HS-5 (cell line): ENCODE measurements around the gene ARHGEF4.

Experiments used
- DNase-seq: peaks from one replicate; pipeline ENCODE4 v3.0.0-alpha.2; 2012; ENCODE audit warnings: low read depth

The ARHGEF4 gene

GRCh38 chr2:130850788-130851623 is 14.3 kb downstream of the ARHGEF4 start:
- DNase-seq = no peak

GRCh38 chr2:130851624-130852382 is 15.1 kb downstream of the ARHGEF4 start:
- no peak for DNase-seq

- DNase-seq = no peak
Observed at GRCh38 chr2:130852521-130853115, 15.9 kb downstream of the ARHGEF4 start.

GRCh38 chr2:130853391-130853790 is 16.7 kb downstream of the ARHGEF4 start:
- no peak for DNase-seq

GRCh38 chr2:130854301-130854700 is 17.6 kb downstream of the ARHGEF4 start:
- no peak for DNase-seq

- peak; percentile 84 for DNase-seq
Observed at GRCh38 chr2:130864830-130865800, 28.4 kb downstream of the ARHGEF4 start.

- DNase-seq = no peak
Observed at GRCh38 chr2:130869441-130870160, 32.9 kb downstream of the ARHGEF4 start.

GRCh38 chr2:130870161-130870485 is 33.4 kb downstream of the ARHGEF4 start:
- no peak for DNase-seq

- DNase-seq = no peak
Observed at GRCh38 chr2:130870779-130871178, 34.1 kb downstream of the ARHGEF4 start.

- DNase-seq = no peak
Observed at GRCh38 chr2:130871843-130872740, 35.4 kb downstream of the ARHGEF4 start.

GRCh38 chr2:130872741-130873125 is 36.0 kb downstream of the ARHGEF4 start:
- no peak for DNase-seq

GRCh38 chr2:130873700-130874346 is 37.1 kb downstream of the ARHGEF4 start:
- DNase-seq = peak; percentile 14

- no peak for DNase-seq
Observed at GRCh38 chr2:130874512-130874911, 37.8 kb downstream of the ARHGEF4 start.

- DNase-seq = no peak
Observed at GRCh38 chr2:130875935-130876334, 39.2 kb downstream of the ARHGEF4 start.

GRCh38 chr2:130877258-130877657 is 40.5 kb downstream of the ARHGEF4 start:
- DNase-seq = no peak

- no peak for DNase-seq
Observed at GRCh38 chr2:130878316-130878715, 41.6 kb downstream of the ARHGEF4 start.

- no peak for DNase-seq
Observed at GRCh38 chr2:130878933-130879332, 42.2 kb downstream of the ARHGEF4 start.

- DNase-seq = no peak
Observed at GRCh38 chr2:130882111-130882690, 45.5 kb downstream of the ARHGEF4 start.

- DNase-seq = no peak
Observed at GRCh38 chr2:130882991-130883390, 46.3 kb downstream of the ARHGEF4 start.
